Testis (tissue), 3 donors: ENCODE results near the gene TCP11L1. TPM values are rescaled to one million over a fixed set of nuclear protein-coding genes. Genes with fewer than 3 reads are reported as not detected.

Experiments
- DNase-seq: peaks from one replicate; pipeline ENCODE4 v3.0.0-alpha.2; 2019
- H3K27ac ChIP-seq, 2 donors: fragments of 200-600 bp; sonication (generic); one replicate each; pipeline ENCODE4 v1.5.1; 2019
- H3K27me3 ChIP-seq: fragments of 200-600 bp; sonication (generic); one replicate; pipeline ENCODE4 v1.5.1; 2019
- H3K36me3 ChIP-seq: fragments of 200-600 bp; sonication (generic); one replicate; pipeline ENCODE4 v1.5.1; 2017; ENCODE audit warnings: low read depth; ENCODE audit errors: missing control alignments
- H3K4me1 ChIP-seq: fragments of 200-600 bp; sonication (generic); one replicate; pipeline ENCODE4 v1.5.1; 2019
- H3K4me3 ChIP-seq, 2 donors: fragments of 200-600 bp; sonication (generic); one replicate each; pipeline ENCODE4 v1.5.1; 2017 to 2019
- H3K9me3 ChIP-seq: fragments of 200-600 bp; sonication (generic); one replicate; pipeline ENCODE4 v1.5.1; 2017
- POLR2A ChIP-seq: fragments of 450-650 bp; IDR thresholded peaks from one replicate; pipeline ENCODE4 v1.6.1; 2017; ENCODE audit warnings: antibody characterized with exemption, mild to moderate bottlenecking, moderate library complexity
- WGBS, 2 donors: methylation state at CpG; one replicate each; pipeline ENCODE4 v1.1.5; 2018; 5-methylcytosine and 5-hydroxymethylcytosine counted together
- intact Hi-C: fragments of 100-400 bp; cut with DNase I; formaldehyde crosslinking; loops from one replicate; pipeline ENCODE4 v1.15.1; 2023; ENCODE audit warnings: low total_unique reads
- polyA plus RNA-seq: library from polyadenylated mRNA; stranded (reverse); fragments of 350-450 nt; fragmentation: Illumina TruSeq; extraction: RNeasy Lipid Tissue Mini Kit (QIAGEN cat#74804); gene quantifications from one replicate; pipeline ENCODE4 v1.2.3, GENCODE V29; 2014; ENCODE audit warnings: low read depth, low replicate concordance; ENCODE audit not compliant: insufficient read depth
- total RNA-seq, 2 donors: library from RNA; depleted of rRNA; stranded (reverse); fragments of >200 nt; gene quantifications; one replicate each; pipeline ENCODE4 v1.2.3, GENCODE V29; 2016
- TF ChIP-seq, protein P1 (sequence below), 3 experiments: fragments of 450-650 bp in 2 of 3; fragments of 200-600 bp in 1 of 3; sonication (generic) in 1 of 3; IDR thresholded peaks; one replicate each; pipeline ENCODE4 v1.5.1; 2016 to 2019; ENCODE audit warnings: antibody characterized with exemption in 3 of 3, mild to moderate bottlenecking in 2 of 3, moderate library complexity in 1 of 3

The TCP11L1 gene
- total and polyA plus RNA-seq, 3 donors from 2014 or later = 13.6 to 31.9 (median 26.6) TPM

DNA sequence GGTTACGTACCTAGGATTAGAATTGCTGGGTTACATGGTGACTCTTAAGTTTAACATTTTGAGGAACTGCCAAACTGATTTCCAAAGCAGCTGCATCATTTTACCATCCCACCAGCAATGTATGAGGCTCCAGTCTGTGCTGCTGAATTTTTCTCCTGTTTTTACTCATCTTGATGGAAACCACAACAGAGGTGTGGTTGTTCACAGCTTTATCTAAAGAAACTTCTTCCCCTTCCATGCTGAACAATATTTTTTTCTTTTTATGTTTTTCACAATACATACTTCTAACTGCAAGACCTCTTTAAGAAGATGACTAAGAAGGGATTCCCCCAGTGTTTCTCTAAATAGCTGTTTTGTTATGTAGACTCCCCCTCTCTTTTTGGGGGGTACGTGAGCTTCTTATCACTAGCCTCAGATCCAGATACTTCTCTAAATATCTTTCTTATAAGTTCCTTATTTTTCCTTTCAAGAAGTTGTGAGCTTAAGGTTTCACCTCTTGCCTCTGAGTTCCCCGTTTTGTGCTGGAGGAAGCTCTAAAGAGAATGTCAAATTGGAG lies 24.0 kb downstream of the TCP11L1 start:
- intact Hi-C loops = loop anchor here (10.0 kb wide), 1 partner anchor 109 kb away; no protein-coding TSS in a partner anchor
- Histone ChIP-seq H3K36me3 (no peaks in the 10 kb centered on the region), H3K4me3 (no peak overlapping the region), H3K4me1 (no peaks in the 10 kb centered on the region), H3K27ac (no peak overlapping the region), H3K27me3 (no peaks in the 10 kb centered on the region), H3K9me3 (no peaks in the 10 kb centered on the region)
- DNase-seq = no peak
- WGBS, 2 donors = 62 to 70% methylated on average over 3 of the region's 3 CpGs
- TF ChIP-seq POLR2A = no peak
- TF ChIP-seq, protein P1, sequence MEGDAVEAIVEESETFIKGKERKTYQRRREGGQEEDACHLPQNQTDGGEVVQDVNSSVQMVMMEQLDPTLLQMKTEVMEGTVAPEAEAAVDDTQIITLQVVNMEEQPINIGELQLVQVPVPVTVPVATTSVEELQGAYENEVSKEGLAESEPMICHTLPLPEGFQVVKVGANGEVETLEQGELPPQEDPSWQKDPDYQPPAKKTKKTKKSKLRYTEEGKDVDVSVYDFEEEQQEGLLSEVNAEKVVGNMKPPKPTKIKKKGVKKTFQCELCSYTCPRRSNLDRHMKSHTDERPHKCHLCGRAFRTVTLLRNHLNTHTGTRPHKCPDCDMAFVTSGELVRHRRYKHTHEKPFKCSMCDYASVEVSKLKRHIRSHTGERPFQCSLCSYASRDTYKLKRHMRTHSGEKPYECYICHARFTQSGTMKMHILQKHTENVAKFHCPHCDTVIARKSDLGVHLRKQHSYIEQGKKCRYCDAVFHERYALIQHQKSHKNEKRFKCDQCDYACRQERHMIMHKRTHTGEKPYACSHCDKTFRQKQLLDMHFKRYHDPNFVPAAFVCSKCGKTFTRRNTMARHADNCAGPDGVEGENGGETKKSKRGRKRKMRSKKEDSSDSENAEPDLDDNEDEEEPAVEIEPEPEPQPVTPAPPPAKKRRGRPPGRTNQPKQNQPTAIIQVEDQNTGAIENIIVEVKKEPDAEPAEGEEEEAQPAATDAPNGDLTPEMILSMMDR (IDR thresholded peaks at IDR 0.05) = no peak

- Histone ChIP-seq H3K4me1 (no peaks in the 10 kb centered on the region), H3K27ac (no peak overlapping the region), H3K9me3 (no peaks in the 10 kb centered on the region), H3K4me3 (no peak overlapping the region), H3K27me3 (no peaks in the 10 kb centered on the region), H3K36me3 (no peaks in the 10 kb centered on the region)
- intact Hi-C loops = loop anchor here (10.0 kb wide), 1 partner anchor 109 kb away; no protein-coding TSS in a partner anchor
- no peak for DNase-seq
- WGBS, 2 donors = 57% methylated on average over 11 of the region's 11 CpGs
- TF ChIP-seq, protein P1 (IDR thresholded peaks at IDR 0.05) = no peak
- no peak for TF ChIP-seq POLR2A
Observed at GRCh38 chr11:33064033-33064825, 24.9 kb downstream of the TCP11L1 start.

DNA sequence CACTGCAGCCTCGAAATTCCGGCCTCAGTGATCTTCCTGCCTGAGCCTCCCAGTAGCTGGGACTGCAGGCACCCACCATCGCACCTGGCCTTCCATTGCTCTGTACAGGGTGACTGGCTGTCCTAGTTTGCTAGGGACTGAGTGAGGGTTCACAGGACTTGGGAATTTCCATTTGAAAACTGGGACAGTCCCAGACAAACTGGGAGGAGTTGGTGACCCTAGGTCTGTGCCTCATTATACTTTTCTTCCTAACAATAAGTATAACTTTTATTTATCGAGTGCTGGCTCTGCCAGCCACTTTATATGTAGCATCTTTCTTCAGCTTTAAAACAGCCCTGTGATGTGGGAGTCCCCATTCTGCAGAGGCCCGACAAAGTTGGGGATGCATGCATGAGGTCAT lies 25.5 kb downstream of the TCP11L1 start:
- H3K9me3 ChIP-seq = no peaks in the 10 kb centered on the region
- no peak for DNase-seq
- intact Hi-C loops = loop anchor here (10.0 kb wide), 1 partner anchor 110 kb away; no protein-coding TSS in a partner anchor
- H3K4me1 ChIP-seq = no peaks in the 10 kb centered on the region
- no peak overlapping the region for H3K4me3 ChIP-seq
- H3K36me3 ChIP-seq = no peaks in the 10 kb centered on the region
- WGBS, 2 donors = 90% methylated on average over 2 to 5 of the region's 5 CpGs
- TF ChIP-seq, protein P1 (IDR thresholded peaks at IDR 0.05) = no peak
- no peak for TF ChIP-seq POLR2A
- no peaks in the 10 kb centered on the region for H3K27me3 ChIP-seq
- H3K27ac ChIP-seq = no peak overlapping the region

GRCh38 chr11:33065445-33066178 lies 26.2 kb downstream of the TCP11L1 start:
- intact Hi-C loops = loop anchor here (10.0 kb wide), 1 partner anchor 111 kb away; no protein-coding TSS in a partner anchor
- H3K9me3 ChIP-seq = no peaks in the 10 kb centered on the region
- no peaks in the 10 kb centered on the region for H3K4me1 ChIP-seq
- no peaks in the 10 kb centered on the region for H3K36me3 ChIP-seq
- H3K4me3 ChIP-seq = no peak overlapping the region
- no peaks in the 10 kb centered on the region for H3K27me3 ChIP-seq
- TF ChIP-seq, protein P1 (IDR thresholded peaks at IDR 0.05) = peak; percentile 68 to 75 (median 71)
- TF ChIP-seq POLR2A = no peak
- 60 to 76% methylated on average over 11 to 22 of the region's 22 CpGs for WGBS, 2 donors
- H3K27ac ChIP-seq = no peak overlapping the region
- DNase-seq = peak; percentile 74
